GM23338 (cell line): ENCODE data around the gene CNOT6L.

Experiments
- CREB1 ChIP-seq: fragments of 250-450 bp; sonication (Bioruptor Pico); IDR thresholded peaks from 2 replicates; pipeline ENCODE4 v1.5.0; 2020; ENCODE audit warnings: low read depth, mild to moderate bottlenecking, moderate library complexity
- EZH2 ChIP-seq: fragments of 200-600 bp; sonication (generic); IDR thresholded peaks from one replicate; pipeline ENCODE4 v1.8.0; 2017; ENCODE audit warnings: antibody characterized with exemption, mild to moderate bottlenecking, low read depth; ENCODE audit not compliant: unreplicated experiment
- EZH2phosphoT487 ChIP-seq: fragments of 200-600 bp; sonication (generic); IDR thresholded peaks from one replicate; pipeline ENCODE4 v1.8.1; 2018; ENCODE audit warnings: antibody characterized with exemption; ENCODE audit not compliant: unreplicated experiment
- POLR2AphosphoS5 ChIP-seq: IDR thresholded peaks from 2 replicates; pipeline ENCODE4 v1.6.1; 2016; ENCODE audit warnings: antibody characterized with exemption, low read depth
- TF ChIP-seq, protein P1 (sequence below), 2 experiments: fragments of 200-600 bp in 1 of 2; sonication (generic) in 1 of 2; conservative IDR thresholded peaks; 2 replicates each; pipeline versions ENCODE4 v1.5.1 to v1.6.1; 2016 to 2017; ENCODE audit warnings: antibody characterized with exemption in 2 of 2, low read depth in 2 of 2, mild to moderate bottlenecking in 2 of 2, moderate library complexity in 1 of 2
- TF ChIP-seq, protein P2 (sequence below): IDR thresholded peaks from 2 replicates; pipeline ENCODE4 v1.6.1; 2016; ENCODE audit warnings: antibody characterized with exemption
- TF ChIP-seq, protein P3 (sequence below): IDR thresholded peaks from one replicate; pipeline ENCODE4 v1.6.1; 2018; ENCODE audit warnings: antibody characterized with exemption; ENCODE audit not compliant: unreplicated experiment

DNA sequence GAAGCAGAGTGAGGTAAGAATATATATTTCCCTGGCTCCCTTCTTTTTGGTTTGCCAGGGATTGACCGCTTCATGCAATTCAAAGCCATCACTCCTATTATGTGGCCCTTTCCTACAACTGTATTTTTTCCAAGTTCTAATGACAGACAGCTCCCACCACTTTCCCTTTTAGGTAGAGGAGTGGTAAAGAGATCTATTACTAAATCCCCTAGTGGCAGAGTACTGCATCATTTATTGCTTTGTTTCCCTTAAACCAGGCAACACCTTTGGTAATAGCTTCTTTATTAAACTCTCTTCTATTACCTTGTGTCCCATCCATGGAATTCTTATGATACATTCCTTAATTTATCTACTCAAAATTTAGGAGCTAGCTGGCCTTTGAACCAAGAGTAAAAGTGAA, 90.7 kb downstream of the CNOT6L start:
- TF ChIP-seq, protein P1, sequence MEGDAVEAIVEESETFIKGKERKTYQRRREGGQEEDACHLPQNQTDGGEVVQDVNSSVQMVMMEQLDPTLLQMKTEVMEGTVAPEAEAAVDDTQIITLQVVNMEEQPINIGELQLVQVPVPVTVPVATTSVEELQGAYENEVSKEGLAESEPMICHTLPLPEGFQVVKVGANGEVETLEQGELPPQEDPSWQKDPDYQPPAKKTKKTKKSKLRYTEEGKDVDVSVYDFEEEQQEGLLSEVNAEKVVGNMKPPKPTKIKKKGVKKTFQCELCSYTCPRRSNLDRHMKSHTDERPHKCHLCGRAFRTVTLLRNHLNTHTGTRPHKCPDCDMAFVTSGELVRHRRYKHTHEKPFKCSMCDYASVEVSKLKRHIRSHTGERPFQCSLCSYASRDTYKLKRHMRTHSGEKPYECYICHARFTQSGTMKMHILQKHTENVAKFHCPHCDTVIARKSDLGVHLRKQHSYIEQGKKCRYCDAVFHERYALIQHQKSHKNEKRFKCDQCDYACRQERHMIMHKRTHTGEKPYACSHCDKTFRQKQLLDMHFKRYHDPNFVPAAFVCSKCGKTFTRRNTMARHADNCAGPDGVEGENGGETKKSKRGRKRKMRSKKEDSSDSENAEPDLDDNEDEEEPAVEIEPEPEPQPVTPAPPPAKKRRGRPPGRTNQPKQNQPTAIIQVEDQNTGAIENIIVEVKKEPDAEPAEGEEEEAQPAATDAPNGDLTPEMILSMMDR (conservative IDR thresholded peaks at IDR 0.05; ENCODE audit: low read depth in 2 of 2): peak in 1 of 2 experiments; percentile 52; a peak in 2 of 4 replicates
- TF ChIP-seq EZH2 (no peak), EZH2phosphoT487 (no peak), POLR2AphosphoS5 (no peak), CREB1 (CRISPR knock-in tag) (no peak)
- TF ChIP-seq, protein P2, sequence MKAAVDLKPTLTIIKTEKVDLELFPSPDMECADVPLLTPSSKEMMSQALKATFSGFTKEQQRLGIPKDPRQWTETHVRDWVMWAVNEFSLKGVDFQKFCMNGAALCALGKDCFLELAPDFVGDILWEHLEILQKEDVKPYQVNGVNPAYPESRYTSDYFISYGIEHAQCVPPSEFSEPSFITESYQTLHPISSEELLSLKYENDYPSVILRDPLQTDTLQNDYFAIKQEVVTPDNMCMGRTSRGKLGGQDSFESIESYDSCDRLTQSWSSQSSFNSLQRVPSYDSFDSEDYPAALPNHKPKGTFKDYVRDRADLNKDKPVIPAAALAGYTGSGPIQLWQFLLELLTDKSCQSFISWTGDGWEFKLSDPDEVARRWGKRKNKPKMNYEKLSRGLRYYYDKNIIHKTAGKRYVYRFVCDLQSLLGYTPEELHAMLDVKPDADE: no peak
- TF ChIP-seq, protein P3, sequence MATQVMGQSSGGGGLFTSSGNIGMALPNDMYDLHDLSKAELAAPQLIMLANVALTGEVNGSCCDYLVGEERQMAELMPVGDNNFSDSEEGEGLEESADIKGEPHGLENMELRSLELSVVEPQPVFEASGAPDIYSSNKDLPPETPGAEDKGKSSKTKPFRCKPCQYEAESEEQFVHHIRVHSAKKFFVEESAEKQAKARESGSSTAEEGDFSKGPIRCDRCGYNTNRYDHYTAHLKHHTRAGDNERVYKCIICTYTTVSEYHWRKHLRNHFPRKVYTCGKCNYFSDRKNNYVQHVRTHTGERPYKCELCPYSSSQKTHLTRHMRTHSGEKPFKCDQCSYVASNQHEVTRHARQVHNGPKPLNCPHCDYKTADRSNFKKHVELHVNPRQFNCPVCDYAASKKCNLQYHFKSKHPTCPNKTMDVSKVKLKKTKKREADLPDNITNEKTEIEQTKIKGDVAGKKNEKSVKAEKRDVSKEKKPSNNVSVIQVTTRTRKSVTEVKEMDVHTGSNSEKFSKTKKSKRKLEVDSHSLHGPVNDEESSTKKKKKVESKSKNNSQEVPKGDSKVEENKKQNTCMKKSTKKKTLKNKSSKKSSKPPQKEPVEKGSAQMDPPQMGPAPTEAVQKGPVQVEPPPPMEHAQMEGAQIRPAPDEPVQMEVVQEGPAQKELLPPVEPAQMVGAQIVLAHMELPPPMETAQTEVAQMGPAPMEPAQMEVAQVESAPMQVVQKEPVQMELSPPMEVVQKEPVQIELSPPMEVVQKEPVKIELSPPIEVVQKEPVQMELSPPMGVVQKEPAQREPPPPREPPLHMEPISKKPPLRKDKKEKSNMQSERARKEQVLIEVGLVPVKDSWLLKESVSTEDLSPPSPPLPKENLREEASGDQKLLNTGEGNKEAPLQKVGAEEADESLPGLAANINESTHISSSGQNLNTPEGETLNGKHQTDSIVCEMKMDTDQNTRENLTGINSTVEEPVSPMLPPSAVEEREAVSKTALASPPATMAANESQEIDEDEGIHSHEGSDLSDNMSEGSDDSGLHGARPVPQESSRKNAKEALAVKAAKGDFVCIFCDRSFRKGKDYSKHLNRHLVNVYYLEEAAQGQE: no peak
